ENCODE results near the gene DDX60.
"Not testable (repeated sequence)": the region's sequence is repeated elsewhere in the genome, so short reads cannot be mapped to it uniquely, and the experiment has no call there.

The DDX60 gene

DNA sequence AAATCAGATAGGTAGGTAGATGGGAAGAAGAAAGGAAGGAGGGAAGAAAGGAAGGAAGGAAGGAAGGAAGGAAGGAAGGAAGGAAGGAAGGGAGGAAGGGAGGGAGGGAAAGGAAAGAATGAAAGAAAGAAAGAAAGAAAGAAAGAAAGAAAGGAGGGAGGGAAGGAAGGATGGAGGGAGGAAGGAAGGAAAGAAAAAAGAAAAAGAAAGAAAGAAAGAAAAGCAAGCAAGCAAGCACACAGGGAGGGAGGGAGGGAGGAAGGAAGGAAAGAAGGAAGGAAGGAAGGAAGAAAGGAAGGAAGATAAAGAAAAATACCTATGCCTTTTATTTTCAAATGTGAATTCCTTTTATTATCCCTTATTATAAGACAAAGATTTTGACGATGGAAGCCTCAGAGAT lies 32.7 kb downstream of the DDX60 start:
- not testable (repeated sequence) for DNase-seq

DNA sequence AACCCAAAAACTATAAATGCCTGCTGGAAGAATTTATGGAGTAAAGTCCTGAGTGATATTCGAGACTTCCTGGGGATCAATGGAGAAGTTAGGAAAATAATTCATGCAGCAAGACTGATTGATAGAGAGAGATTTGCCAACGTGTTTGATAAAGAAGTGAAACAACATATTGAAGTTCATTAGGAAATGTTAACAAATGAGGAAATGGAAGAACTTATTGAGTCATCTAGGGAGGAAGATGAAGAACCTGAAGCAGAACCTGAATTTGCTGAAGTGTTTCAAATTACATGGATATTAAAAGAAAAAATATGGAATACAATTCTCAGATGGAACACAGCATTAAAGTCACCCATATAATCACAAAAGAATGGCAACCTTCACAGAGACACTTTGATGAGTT lies 39.0 kb downstream of the DDX60 start:
- DNase-seq, result no peak

GRCh38 chr4:168275836-168276235 lies 42.7 kb downstream of the DDX60 start:
- DNase-seq, result no peak

GRCh38 chr4:168274871-168275270 lies 43.7 kb downstream of the DDX60 start:
- DNase-seq, result no peak

DNA sequence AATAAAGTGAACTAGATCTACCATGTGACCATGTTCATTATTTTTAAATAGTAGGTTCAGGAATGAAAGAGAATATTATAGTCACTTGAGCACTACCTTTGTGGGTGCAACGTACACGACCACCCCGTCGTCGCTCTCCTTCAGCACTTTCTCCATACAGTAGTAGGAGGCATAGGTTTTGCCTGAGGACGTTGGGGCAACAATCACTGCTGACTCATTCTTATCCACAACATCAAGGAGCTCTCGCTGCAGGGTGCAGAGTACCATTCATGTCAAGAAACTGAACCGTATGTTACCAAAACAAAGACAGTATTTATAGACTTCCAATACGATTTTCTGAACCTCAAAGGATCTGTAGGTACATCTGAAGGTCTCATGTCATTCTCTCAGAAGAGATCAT lies 44.7 kb downstream of the DDX60 start:
- no peak for DNase-seq

- no peak for DNase-seq
Measured at GRCh38 chr4:168272488-168272887, 46.1 kb downstream of the DDX60 start.

GRCh38 chr4:168269896-168270295 lies 48.7 kb downstream of the DDX60 start:
- DNase-seq, result no peak

DNA sequence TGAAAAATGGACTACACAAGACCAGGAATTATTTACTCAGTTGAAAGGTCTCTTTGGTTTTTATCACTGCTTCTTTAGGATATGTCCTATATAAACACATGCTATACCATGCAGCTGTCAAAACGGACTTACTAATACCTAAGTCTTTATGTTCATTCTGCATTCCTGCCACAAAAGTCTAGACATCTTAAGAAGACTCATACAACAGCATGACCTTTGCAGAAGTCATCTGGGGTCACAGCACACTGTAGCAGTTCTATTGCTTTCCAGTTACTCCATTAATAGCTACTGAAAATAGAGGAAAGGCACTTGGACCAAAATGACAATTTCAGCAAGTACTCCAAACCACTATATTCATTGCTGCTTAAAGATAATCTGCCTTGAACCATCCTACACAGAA lies 53.2 kb downstream of the DDX60 start:
- no peak for DNase-seq

DNA sequence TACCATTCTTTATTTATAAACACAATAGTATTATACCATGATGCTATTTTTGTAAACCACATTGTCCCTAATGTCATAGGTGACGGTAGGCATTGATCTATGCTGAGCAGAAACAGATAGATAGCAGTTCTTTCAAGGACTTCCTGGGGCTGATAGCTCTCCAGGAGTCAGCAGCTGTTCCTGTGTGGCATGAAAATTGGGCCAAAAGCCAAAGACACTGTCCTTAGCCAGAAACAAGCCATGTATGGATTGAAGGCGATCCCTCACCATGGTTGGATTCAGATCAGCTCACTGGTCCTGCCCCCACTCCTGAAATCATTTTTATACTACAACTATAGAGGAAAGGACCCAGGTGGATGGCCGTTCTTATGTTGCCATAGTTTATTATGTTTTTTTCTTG lies 53.6 kb downstream of the DDX60 start:
- DNase-seq, result no peak

DNA sequence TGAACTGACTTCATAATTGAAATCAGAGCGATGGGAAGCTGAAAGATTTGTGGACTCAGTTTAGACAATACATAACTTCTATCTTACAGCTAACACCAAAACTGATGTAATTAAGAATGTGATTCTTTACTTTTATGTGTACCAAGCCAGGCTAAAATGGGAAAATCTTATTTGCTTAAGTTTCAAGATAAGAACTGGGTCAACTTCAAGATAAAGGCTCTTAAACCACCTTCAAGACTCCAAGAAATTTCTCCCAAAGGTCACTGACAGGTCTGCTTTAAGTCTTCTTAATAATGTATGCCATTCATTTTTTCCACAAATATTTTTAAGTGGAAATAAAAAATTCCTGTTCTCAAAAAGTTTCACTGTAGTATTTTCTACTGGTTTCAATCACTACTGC lies 55.5 kb downstream of the DDX60 start:
- DNase-seq, result no peak

- DNase-seq, result no peak
Measured at GRCh38 chr4:168259096-168259495, 59.5 kb downstream of the DDX60 start.

- no peak for DNase-seq
Measured at GRCh38 chr4:168257768-168258167, 60.8 kb downstream of the DDX60 start.

GRCh38 chr4:168248176-168248710 lies 70.3 kb downstream of the DDX60 start:
- DNase-seq, result no peak

DNA sequence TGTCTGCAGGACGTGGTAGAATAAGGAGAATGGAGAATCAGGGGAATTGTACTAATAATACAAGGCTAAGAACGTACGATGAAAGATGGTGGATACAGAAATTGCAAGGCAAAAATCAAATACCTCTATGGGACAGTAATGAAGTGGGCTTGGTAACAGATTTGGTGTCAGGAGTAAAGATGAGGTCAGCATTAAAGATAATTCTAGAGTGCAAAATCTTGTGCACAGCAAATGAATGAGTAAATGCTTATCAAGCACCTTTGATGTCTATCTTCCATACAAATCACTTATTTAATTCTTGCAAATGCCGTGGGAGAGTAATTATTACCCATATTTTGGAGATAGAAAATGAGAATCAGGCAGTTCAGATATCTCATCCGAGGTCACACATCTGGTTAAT lies 70.9 kb downstream of the DDX60 start:
- DNase-seq, result no peak

- DNase-seq, result no peak
Measured at GRCh38 chr4:168241953-168242352, 76.6 kb downstream of the DDX60 start.

- DNase-seq, result no peak
Measured at GRCh38 chr4:168240821-168241220, 77.7 kb downstream of the DDX60 start.

GRCh38 chr4:168221301-168221700 lies 97.3 kb downstream of the DDX60 start:
- DNase-seq, result peak; percentile 83

- DNase-seq, result peak; percentile 29
Measured at GRCh38 chr4:168220893-168221292, 97.7 kb downstream of the DDX60 start.

DNA sequence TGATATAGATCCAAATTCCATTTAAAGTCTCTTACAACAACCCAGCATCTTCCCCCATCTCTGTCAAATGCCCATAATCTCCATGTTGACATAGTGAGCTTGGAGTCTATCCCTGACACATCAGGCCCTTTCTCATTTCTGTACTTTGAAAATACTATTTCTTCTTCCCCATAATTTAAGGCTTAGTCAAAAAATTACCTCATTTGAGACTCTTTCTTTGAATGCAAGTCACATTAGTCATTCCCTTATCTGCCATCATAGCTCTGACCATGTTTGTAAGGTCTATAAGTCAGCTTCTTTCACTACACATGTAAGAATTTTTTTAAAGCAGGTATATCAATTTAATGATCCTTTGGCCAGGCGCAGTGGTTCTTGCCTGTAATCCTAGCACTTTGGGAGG lies 99.9 kb downstream of the DDX60 start:
- peak; percentile 86 for DNase-seq

- DNase-seq, result peak; percentile 47
Measured at GRCh38 chr4:168213511-168213910, 105.0 kb downstream of the DDX60 start.

DNA sequence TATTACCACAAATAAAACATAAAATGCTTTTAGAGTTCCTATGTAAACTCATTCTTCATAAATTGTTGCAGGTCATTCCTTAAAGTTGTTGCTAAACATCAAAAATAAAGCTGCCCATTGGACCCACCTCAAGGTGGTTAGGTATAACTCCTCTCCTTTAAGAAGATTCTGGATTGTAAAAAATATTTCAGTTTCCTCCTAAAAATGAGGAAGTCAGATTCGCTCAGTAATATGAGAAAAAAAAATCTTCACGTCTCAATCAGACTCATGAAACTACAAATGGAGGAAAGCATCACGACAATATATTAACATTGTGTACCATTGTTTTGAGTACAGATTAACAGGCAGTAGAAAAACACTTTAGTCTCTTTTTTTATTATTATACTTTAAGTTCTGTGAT lies 105.9 kb downstream of the DDX60 start:
- no peak for DNase-seq

- no peak for DNase-seq
Measured at GRCh38 chr4:168208957-168209614, 109.5 kb downstream of the DDX60 start.

GRCh38 chr4:168203233-168203911 lies 115.2 kb downstream of the DDX60 start:
- no peak for DNase-seq

- DNase-seq, result no peak
Measured at GRCh38 chr4:168200685-168201084, 117.9 kb downstream of the DDX60 start.

Measured in EL (cell line).